ENCODE results near the gene MXRA8. TPM values are rescaled to one million over a fixed set of nuclear protein-coding genes. Genes with fewer than 3 reads are reported as not detected.

MXRA8 gene
- total and polyA plus RNA-seq, 9 of the 15 experiments (the other 6 are each of a cell fraction or from before 2014, with no cell fraction given): 0.66 to 11.3 (median 6.3) TPM

DNA sequence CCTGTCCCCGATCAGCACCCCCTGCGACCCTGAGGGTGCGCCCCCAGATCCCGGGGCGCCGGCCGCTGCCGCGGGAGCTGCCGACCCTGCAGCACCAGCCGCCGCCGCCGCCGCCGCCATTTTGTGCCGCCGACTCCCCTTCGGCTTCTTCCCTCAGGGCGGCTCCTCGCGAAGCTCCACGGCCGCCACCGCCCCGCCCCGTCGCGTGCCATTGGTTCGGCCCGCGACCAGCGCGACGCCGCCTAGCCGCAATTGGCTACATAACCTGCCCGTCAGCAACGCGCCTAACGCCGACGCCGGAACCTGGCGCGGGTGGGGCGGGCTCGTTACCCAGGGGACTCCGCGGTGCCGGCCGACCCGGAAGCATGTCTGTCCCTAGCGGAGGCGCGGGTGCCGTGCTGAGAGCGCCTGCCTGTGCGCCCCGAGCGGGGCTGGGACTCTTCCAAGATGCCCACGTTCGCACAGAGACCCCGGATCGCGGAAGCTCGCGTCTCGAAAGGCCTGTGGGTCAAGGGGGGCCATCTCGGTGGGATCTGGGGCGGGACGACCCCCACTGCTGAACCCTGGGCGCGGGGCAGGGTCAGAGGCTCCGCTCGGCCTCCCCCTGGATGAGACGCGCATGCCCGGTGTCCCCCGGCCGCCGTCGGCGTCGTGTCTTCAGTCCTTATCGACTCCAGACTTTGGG is 41.0 kb upstream of the MXRA8 start, which contains the start of gene CCNL2 (continued):
- TF ChIP-seq ZBTB2 (IDR thresholded peaks at IDR 0.05): peak; percentile 72; the same call in 1 of the 2 replicates
- TF ChIP-seq EWSR1 (IDR thresholded peaks at IDR 0.05; ENCODE audit: borderline replicate concordance, low read depth, partially characterized antibody): no peak
- no peak for TF ChIP-seq CCAR2 (IDR thresholded peaks at IDR 0.05; ENCODE audit: low read depth, low read length)
- peak; percentile 97 for TF ChIP-seq C11orf30 (IDR thresholded peaks at IDR 0.05; ENCODE audit: low read depth)
- peak in 1 of 2 experiments; percentile 68; a peak in 1 of 3 replicates for TF ChIP-seq CBX3 (IDR thresholded peaks at IDR 0.05; ENCODE audit: borderline replicate concordance in 1 of 2, low read length in 2 of 2)
- TF ChIP-seq, protein P1, sequence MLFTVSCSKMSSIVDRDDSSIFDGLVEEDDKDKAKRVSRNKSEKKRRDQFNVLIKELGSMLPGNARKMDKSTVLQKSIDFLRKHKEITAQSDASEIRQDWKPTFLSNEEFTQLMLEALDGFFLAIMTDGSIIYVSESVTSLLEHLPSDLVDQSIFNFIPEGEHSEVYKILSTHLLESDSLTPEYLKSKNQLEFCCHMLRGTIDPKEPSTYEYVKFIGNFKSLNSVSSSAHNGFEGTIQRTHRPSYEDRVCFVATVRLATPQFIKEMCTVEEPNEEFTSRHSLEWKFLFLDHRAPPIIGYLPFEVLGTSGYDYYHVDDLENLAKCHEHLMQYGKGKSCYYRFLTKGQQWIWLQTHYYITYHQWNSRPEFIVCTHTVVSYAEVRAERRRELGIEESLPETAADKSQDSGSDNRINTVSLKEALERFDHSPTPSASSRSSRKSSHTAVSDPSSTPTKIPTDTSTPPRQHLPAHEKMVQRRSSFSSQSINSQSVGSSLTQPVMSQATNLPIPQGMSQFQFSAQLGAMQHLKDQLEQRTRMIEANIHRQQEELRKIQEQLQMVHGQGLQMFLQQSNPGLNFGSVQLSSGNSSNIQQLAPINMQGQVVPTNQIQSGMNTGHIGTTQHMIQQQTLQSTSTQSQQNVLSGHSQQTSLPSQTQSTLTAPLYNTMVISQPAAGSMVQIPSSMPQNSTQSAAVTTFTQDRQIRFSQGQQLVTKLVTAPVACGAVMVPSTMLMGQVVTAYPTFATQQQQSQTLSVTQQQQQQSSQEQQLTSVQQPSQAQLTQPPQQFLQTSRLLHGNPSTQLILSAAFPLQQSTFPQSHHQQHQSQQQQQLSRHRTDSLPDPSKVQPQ (CRISPR knock-in tag; IDR thresholded peaks at IDR 0.05; ENCODE audit: borderline replicate concordance): 0 out of 2 replicates have a peak, but pooled peaks have one; percentile 61
- TF ChIP-seq ARID1B (IDR thresholded peaks at IDR 0.05): no peak; the same call in 1 of the 2 replicates
- TF ChIP-seq TCF7L2 (IDR thresholded peaks at IDR 0.05; ENCODE audit: low read depth, low read length): no peak
- TF ChIP-seq, protein P2, sequence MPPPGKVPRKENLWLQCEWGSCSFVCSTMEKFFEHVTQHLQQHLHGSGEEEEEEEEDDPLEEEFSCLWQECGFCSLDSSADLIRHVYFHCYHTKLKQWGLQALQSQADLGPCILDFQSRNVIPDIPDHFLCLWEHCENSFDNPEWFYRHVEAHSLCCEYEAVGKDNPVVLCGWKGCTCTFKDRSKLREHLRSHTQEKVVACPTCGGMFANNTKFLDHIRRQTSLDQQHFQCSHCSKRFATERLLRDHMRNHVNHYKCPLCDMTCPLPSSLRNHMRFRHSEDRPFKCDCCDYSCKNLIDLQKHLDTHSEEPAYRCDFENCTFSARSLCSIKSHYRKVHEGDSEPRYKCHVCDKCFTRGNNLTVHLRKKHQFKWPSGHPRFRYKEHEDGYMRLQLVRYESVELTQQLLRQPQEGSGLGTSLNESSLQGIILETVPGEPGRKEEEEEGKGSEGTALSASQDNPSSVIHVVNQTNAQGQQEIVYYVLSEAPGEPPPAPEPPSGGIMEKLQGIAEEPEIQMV (tag; conservative IDR thresholded peaks at IDR 0.05; ENCODE audit: low read depth): no peak
- TF ChIP-seq ZNF436 (CRISPR knock-in tag; IDR thresholded peaks at IDR 0.05): no peak
- no peak; a peak in 1 of 4 replicates for TF ChIP-seq TEAD1 (CRISPR knock-in tag; IDR thresholded peaks at IDR 0.05)
- no peak for TF ChIP-seq ZKSCAN8 (CRISPR knock-in tag; IDR thresholded peaks at IDR 0.05)
- TF ChIP-seq ZNF766 (CRISPR knock-in tag; conservative IDR thresholded peaks at IDR 0.05): no peak
- 0 out of 2 replicates have a peak, but pooled peaks have one; percentile 55 for TF ChIP-seq NBN (IDR thresholded peaks at IDR 0.05; ENCODE audit: low read depth)
- TF ChIP-seq, protein P3, sequence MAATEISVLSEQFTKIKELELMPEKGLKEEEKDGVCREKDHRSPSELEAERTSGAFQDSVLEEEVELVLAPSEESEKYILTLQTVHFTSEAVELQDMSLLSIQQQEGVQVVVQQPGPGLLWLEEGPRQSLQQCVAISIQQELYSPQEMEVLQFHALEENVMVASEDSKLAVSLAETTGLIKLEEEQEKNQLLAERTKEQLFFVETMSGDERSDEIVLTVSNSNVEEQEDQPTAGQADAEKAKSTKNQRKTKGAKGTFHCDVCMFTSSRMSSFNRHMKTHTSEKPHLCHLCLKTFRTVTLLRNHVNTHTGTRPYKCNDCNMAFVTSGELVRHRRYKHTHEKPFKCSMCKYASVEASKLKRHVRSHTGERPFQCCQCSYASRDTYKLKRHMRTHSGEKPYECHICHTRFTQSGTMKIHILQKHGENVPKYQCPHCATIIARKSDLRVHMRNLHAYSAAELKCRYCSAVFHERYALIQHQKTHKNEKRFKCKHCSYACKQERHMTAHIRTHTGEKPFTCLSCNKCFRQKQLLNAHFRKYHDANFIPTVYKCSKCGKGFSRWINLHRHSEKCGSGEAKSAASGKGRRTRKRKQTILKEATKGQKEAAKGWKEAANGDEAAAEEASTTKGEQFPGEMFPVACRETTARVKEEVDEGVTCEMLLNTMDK (IDR thresholded peaks at IDR 0.05; ENCODE audit: borderline replicate concordance, insufficient read depth, low read depth, low read length, poor library complexity, severe bottlenecking): peak; percentile 99
- TF ChIP-seq CHCHD3 (CRISPR knock-in tag; IDR thresholded peaks at IDR 0.05): no peak
- TF ChIP-seq IRF2 (CRISPR knock-in tag; IDR thresholded peaks at IDR 0.05): no peak
- no peak for TF ChIP-seq SNAPC5 (CRISPR knock-in tag; IDR thresholded peaks at IDR 0.05)
- TF ChIP-seq ZNF75A (CRISPR knock-in tag; IDR thresholded peaks at IDR 0.05): no peak
- TF ChIP-seq ZNF699 (CRISPR knock-in tag; IDR thresholded peaks at IDR 0.05; ENCODE audit: insufficient replicate concordance): no peak
